ENCODE results near the gene RAP1GDS1.
"Not testable (repeated sequence)": the region's sequence is repeated elsewhere in the genome, so short reads cannot be mapped to it uniquely, and the experiment has no call there.

RAP1GDS1 gene

DNA sequence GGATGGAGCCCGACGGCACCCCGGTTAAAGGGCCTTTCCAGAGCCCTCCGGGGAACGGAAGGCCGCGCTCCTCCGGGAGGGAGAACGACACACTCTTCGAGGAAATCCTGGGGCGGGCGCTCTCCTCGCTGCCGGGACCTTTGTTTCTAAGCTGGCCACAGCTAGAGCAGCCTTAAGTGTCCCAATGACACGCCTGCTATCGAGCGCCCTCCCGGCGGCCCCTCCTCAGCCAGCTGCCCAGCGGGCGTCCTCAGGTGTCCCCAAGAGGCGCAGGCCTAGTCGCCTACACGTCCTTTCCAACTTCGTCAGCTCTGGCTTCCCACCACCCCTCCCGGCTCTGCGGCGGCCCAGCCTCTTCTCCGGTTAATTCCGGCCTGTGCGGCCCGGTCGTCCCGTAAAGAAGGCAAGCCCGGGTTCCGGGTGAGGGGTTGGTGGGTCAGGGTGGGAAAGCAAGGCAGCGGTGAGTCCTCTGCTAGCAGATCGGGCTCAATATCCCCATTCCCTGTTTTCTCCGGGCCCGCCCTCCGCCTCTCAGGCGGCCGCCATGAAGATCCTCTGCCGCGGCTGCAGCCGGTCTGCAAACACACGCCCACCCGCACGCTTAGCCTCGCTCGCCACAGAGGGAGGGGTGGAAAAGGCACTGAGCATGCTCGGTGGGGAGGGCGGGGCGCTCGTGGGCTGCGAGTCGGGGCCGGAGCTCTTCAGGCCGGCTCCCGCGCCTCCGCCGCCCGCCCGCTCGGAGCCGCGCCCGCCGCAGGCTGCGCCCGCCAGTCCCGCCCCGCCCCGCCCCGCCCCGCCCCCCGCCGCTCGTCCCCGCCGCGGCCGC is at the start of gene RAP1GDS1:
TSS of gene RAP1GDS1 (plus strand) at position 806 of the 826 bp plus-strand sequence. CDS start 182 bp downstream, outside the sequence.
- FAIRE-seq = no peak

- FAIRE-seq = no peak
Measured at GRCh38 chr4:98222306-98222705, 38.9 kb upstream of the RAP1GDS1 start.

- no peak for FAIRE-seq
Measured at GRCh38 chr4:98226396-98226795, 34.8 kb upstream of the RAP1GDS1 start.

DNA sequence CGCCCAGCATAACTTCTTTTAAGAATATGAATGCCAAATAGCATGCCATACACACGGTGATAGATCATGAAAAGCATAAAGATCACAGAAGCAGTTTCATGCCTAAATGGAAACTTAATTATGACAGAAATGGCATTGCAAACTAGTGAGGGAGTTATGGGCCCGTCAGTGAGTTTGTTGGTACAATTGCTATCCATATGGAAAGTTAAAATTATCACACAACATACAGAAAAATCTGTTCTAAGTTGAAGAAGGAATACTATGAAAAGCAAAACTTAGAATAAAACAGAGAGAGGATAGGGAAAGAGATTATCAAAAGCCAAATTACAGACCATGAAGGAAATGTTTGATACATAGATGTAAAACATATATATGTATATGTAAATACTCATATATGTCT is 30.2 kb upstream of the RAP1GDS1 start:
- FAIRE-seq = no peak

DNA sequence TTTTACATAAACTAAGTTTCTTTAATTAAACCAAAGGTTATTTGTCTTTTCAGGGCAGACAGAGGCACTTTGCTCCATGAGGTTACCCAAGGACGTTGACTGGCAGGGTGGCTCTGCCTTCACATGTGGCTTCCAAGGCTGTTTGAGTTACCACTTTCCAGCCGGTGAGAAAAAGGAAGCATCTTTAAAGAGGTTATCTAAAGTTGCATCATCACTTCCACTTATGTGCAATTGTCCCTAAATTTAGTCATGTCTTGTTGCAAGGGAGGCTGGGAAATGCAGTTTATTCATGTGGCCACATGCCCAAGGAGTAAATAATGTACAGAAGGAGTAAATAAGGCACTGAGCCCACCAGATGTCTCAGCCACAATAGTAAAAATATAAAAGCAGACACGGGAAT is 29.0 kb upstream of the RAP1GDS1 start:
- no peak for FAIRE-seq

GRCh38 chr4:98237204-98237603 is 24.0 kb upstream of the RAP1GDS1 start:
- FAIRE-seq = no peak

DNA sequence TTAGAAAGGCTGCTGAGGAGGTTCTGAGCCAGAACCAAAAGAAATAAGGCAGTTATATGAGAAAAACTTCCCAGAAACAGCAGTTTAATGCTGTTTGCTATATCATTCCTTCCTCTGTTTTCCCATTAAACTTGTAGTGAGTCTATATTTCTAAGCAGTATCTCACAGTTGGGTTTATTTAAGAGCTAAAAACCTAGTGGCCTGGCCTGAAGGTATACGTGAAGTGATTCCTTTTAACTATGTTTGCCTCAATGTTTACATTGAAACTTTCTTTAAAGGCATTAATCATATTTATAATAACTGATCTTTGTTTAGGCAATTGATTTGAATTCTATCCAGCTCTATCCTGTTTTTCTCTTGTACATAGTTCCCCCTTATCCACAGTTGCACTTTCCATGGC is 19.1 kb upstream of the RAP1GDS1 start:
- no peak for FAIRE-seq

- no peak for FAIRE-seq
Measured at GRCh38 chr4:98242538-98242937, 18.6 kb upstream of the RAP1GDS1 start.

GRCh38 chr4:98245226-98245625 is 16.0 kb upstream of the RAP1GDS1 start:
- FAIRE-seq = no peak

GRCh38 chr4:98248934-98249333 is 12.2 kb upstream of the RAP1GDS1 start:
- FAIRE-seq = no peak

DNA sequence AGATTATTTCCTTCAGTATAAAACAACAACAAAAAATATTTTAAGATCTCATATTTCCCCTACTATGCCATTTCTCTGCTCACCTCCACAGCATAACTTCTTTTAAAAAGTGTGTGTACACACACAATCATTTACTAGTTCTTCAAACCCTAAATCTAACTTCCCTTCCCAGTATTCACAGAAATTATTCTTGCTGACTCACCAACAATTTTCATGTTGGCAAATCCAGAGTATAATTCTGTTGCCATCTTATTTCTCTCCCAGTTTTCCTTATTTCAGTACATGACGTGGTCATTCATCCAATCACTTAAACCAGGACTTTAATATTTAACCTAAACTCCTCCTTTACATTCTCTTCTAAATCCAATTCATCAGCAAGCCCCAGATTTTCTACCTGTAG is 11.4 kb upstream of the RAP1GDS1 start:
- FAIRE-seq = no peak

DNA sequence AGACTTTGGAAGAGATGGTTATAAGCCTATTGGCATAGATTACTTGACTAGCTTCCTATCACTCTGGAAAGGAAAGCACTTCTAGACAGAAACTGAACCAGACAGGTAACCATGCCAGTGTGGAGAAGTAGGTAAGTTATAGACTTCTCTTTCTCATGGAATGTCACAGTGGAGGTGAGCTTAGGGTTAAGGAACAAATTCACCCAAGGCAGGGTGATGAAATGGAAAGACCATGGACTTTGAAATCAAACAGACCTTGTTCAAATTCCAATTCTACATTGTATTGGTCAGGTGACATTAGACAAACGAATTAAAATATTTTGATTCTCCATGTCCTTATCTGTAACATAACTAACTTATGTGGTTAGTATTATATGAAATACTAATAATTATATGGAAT is 7.7 kb upstream of the RAP1GDS1 start:
- no peak for FAIRE-seq

GRCh38 chr4:98260047-98260578 is 1.1 kb upstream of the RAP1GDS1 start:
- FAIRE-seq = no peak

GRCh38 chr4:98261405-98262291 is 464 bp downstream of the RAP1GDS1 start:
- FAIRE-seq = no peak

DNA sequence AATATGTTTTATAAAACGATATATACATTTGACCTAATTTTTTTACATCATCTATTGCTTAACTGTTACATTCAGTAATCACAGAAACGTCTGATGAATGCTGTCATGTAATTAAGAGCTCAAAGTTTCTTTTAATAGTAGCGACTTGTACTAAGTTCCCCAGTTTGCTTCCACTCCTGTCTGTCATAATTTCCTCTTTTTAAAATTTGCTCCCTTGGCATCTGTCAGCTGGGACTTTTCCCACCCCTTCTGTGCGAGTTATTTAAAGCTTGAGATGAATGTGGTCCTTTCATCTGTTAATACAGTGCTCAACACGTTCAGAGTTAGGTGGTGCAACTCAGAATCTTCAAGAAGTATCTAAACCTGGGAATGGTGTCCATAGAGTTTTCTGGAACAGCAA is 1.2 kb downstream of the RAP1GDS1 start:
- FAIRE-seq = no peak

GRCh38 chr4:98267498-98267897 is 6.3 kb downstream of the RAP1GDS1 start:
- no peak for FAIRE-seq

DNA sequence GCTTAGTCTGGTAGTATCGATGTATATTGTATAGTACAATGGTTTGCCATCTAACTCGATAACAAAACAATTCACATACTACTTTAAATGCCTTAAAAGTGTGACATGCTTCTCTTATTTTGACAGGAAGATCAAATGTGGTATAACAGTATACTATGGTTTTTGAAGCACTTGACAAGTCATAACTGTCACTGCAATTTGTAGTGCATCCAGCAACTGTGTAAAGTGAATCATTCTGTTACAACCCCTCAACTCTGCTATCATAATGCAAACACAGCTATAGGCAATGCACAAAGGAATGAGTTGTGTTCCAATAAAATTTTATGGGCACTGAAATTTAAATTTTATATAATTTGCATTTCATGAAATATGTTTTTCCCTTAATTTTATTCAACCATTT is 14.0 kb downstream of the RAP1GDS1 start:
- no peak for FAIRE-seq

DNA sequence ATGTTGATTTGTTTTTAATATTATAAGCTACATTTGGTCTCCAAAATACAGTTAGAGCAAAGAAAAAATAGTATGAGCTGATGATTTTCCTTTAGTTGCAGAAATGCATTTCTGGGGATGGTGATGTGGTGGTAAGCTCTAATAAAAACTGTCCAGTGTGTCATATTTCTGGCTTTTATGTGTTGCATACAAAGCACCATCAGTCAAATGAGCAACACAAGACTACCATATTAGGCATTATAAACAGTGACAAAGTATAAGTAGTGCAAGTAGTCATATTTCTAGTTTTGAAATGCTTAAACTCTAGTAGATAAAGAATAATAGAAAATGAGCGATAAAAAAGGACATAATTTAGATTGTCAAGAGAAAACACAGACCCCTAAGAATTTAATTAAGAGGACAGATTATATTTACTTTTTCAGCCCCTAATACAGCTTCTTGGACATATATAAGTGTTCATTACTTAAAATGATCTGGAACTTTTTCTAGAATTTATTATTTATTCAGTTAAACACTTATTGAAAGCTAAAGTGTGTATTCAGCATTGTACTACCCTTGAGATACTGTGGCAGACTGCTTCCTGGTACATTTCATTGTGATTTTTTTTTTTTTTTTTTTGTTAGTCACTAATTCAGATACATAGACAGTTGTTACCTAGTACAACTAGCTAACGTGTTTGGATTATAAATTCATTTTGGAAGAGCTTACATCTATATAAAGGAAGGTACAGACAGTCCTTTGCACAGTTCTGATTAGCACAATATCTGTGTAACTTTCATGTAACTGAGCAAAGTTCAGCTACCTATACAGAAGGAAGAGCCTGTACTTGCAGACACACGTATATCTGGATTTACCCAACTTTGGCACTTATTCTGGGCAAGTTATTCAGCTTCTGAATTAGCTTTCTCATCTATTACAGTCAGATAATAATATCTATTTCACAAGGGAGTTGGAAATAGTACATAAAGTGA is 22.3 kb downstream of the RAP1GDS1 start:
- FAIRE-seq = no peak

DNA sequence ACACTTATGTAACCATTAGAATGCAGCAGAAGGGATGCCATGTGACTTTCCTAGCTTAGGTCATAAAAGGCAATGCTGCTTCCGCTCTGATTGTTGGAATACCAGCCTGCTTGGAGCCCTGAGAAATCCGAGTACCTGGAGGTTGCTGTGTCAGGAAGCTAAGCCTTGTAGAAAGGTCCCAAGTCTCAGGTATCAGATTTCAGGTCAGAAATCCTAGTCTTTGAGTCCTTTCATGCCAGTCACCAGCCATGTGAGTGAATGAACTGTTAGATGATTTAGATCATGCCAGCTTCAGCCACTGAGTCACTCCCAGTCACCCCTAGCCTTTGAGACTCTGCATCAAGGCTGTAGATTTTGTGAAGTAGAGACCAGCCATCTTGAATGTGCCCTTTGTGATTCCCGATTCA is 23.5 kb downstream of the RAP1GDS1 start:
- FAIRE-seq = no peak

GRCh38 chr4:98285676-98286075 is 24.5 kb downstream of the RAP1GDS1 start:
- FAIRE-seq = peak; percentile 75

GRCh38 chr4:98287328-98287727 is 26.1 kb downstream of the RAP1GDS1 start:
- FAIRE-seq = no peak

GRCh38 chr4:98288671-98289070 is 27.5 kb downstream of the RAP1GDS1 start:
- FAIRE-seq = not testable (repeated sequence)

All from endometrium (tissue), 2 donors.